Neuronal stem cell (in vitro differentiated cells): Measurements from ENCODE around the gene FOXQ1.

Source experiments
- DNase-seq: peaks from one replicate; pipeline ENCODE4 v3.0.0-alpha.2; 2013; ENCODE audit warnings: low spot score
- H2AFZ ChIP-seq: one replicate; pipeline ENCODE4 v1.6.1; 2013; ENCODE audit warnings: mild to moderate bottlenecking, low read length, inconsistent platforms
- H2AK5ac ChIP-seq: 2 replicates; pipeline ENCODE4 v1.6.1; 2013; ENCODE audit warnings: low read depth, mild to moderate bottlenecking, inconsistent platforms, low read length, moderate library complexity, mixed read lengths
- H2BK120ac ChIP-seq: 2 replicates; pipeline ENCODE4 v1.6.1; 2013; ENCODE audit warnings: low read depth, mild to moderate bottlenecking, inconsistent platforms, low read length, moderate library complexity, mixed read lengths
- H2BK12ac ChIP-seq: one replicate; pipeline ENCODE4 v1.6.1; 2013; ENCODE audit warnings: low read length, inconsistent platforms
- H2BK15ac ChIP-seq: 2 replicates; pipeline ENCODE4 v1.6.1; 2013; ENCODE audit warnings: mild to moderate bottlenecking, low read length, inconsistent platforms, mixed read lengths
- H2BK5ac ChIP-seq: one replicate; pipeline ENCODE4 v1.6.1; 2013; ENCODE audit warnings: inconsistent platforms, mild to moderate bottlenecking, low read length, moderate library complexity
- H3K14ac ChIP-seq: one replicate; pipeline ENCODE4 v1.6.1; 2013; ENCODE audit warnings: low read length, inconsistent platforms
- H3K18ac ChIP-seq: 2 replicates; pipeline ENCODE4 v1.6.1; 2013; ENCODE audit warnings: low read length, inconsistent platforms
- H3K23ac ChIP-seq: 2 replicates; pipeline ENCODE4 v1.6.1; 2013; ENCODE audit warnings: low read depth, mild to moderate bottlenecking, mixed read lengths, low read length, inconsistent platforms; ENCODE audit not compliant: poor library complexity
- H3K27ac ChIP-seq: replicated peaks from 3 replicates; pipeline ENCODE4 v1.5.1; 2013; ENCODE audit warnings: low read length, inconsistent platforms
- H3K27me3 ChIP-seq, 3 experiments: 2 replicates each; pipeline ENCODE4 v1.6.1; 2013; ENCODE audit warnings: low read length in 3 of 3, mild to moderate bottlenecking in 2 of 3, inconsistent platforms in 1 of 3, low read depth in 1 of 3, mixed read lengths in 1 of 3, moderate library complexity in 1 of 3; ENCODE audit not compliant: control insufficient read depth in 3 of 3, insufficient read depth in 3 of 3
- H3K36me3 ChIP-seq, 2 donors: replicated peaks in 1 of 2; 2 replicates each; pipeline ENCODE4 v1.6.1; 2013; ENCODE audit warnings: low read length in 2 of 2; ENCODE audit not compliant: control insufficient read depth in 2 of 2, insufficient read depth in 2 of 2
- H3K4ac ChIP-seq: 2 replicates; pipeline ENCODE4 v1.6.1; 2013; ENCODE audit warnings: inconsistent platforms, mild to moderate bottlenecking, low read length, moderate library complexity
- H3K4me1 ChIP-seq, 2 donors: 1 replicate in 1 of 2; 2 replicates in 1 of 2; pipeline ENCODE4 v1.6.1; 2013; ENCODE audit warnings: low read length in 2 of 2, low read depth in 1 of 2; ENCODE audit not compliant: control insufficient read depth in 2 of 2, insufficient read depth in 1 of 2
- H3K4me2 ChIP-seq: one replicate; pipeline ENCODE4 v1.6.1; 2013; ENCODE audit warnings: mild to moderate bottlenecking, low read length, inconsistent platforms; ENCODE audit not compliant: insufficient read depth, poor library complexity, severe bottlenecking
- H3K4me3 ChIP-seq, 2 donors: 2 replicates each; pipeline ENCODE4 v1.5.1; 2013; ENCODE audit warnings: low read length in 2 of 2, mild to moderate bottlenecking in 2 of 2, inconsistent platforms in 1 of 2, moderate library complexity in 1 of 2
- H3K79me1 ChIP-seq: one replicate; pipeline ENCODE4 v1.6.1; 2013; ENCODE audit warnings: low read depth, mild to moderate bottlenecking, inconsistent platforms, low read length, moderate library complexity
- H3K9ac ChIP-seq: one replicate; pipeline ENCODE4 v1.6.1; 2013; ENCODE audit warnings: mild to moderate bottlenecking, low read depth, low read length, inconsistent platforms; ENCODE audit not compliant: poor library complexity
- H3K9me3 ChIP-seq, 2 donors: replicated peaks in 1 of 2; 2 replicates each; pipeline versions ENCODE3 to v1.6.1; 2013; ENCODE audit warnings: low read length in 2 of 2, mild to moderate bottlenecking in 2 of 2, inconsistent platforms in 1 of 2, low read depth in 1 of 2, mixed read lengths in 1 of 2, moderate library complexity in 1 of 2; ENCODE audit not compliant: control insufficient read depth in 2 of 2, insufficient read depth in 1 of 2
- H4K8ac ChIP-seq: one replicate; pipeline ENCODE4 v1.6.1; 2013; ENCODE audit warnings: low read depth, mild to moderate bottlenecking, inconsistent platforms, low read length, moderate library complexity
- H4K91ac ChIP-seq: one replicate; pipeline ENCODE4 v1.6.1; 2013; ENCODE audit warnings: low read length, low read depth, mild to moderate bottlenecking, inconsistent platforms; ENCODE audit not compliant: poor library complexity
- WGBS, 2 donors: extraction: QIAGEN DNeasy Blood & Tissue Kit; methylation state at CpG; one replicate each; pipeline ENCODE4 v1.1.7; 2013; ENCODE audit warnings: missing lambda C conversion rate in 2 of 2, mixed read lengths in 1 of 2; ENCODE audit not compliant: insufficient read length in 2 of 2, insufficient replicate concordance in 1 of 2; ENCODE audit errors: extremely low coverage in 2 of 2; 5-methylcytosine and 5-hydroxymethylcytosine counted together

Gene FOXQ1

GRCh38 chr6:1280666-1281300 is 31.1 kb upstream of the FOXQ1 start:
- no peak overlapping the region for H3K27ac ChIP-seq

GRCh38 chr6:1281746-1282145 is 30.2 kb upstream of the FOXQ1 start:
- Histone ChIP-seq H3K27me3 (no peaks in the 10 kb centered on the region), H2BK15ac (no peak overlapping the region), H2BK5ac (no peak overlapping the region), H3K4me3 (no peak overlapping the region), H3K14ac (no peak overlapping the region), H3K18ac (no peak overlapping the region), H3K4me2 (no peak overlapping the region), H3K36me3 (no peaks in the 10 kb centered on the region), H2BK120ac (no peak overlapping the region), H3K27ac (no peak overlapping the region), H3K23ac (no peak overlapping the region), H2AFZ (no peak overlapping the region), H2AK5ac (no peak overlapping the region), H3K4ac (no peak overlapping the region), H2BK12ac (no peak overlapping the region), H4K8ac (no peak overlapping the region), H3K9ac (no peak overlapping the region), H3K4me1 (peaks cover 0 to 1% of the 10 kb centered on the region in 2 donors), H3K79me1 (no peaks in the 10 kb centered on the region), H4K91ac (no peak overlapping the region), H3K9me3 (no peaks in the 10 kb centered on the region)
- DNase-seq = no peak
- no CpG with 5 or more reads among the region's 8 CpGs for WGBS, 2 donors

More at GRCh38 chr6:1280666-1281300, 31.1 kb upstream of the FOXQ1 start:
- H3K9me3 ChIP-seq = no peaks in the 10 kb centered on the region
- H2AK5ac ChIP-seq = no peak overlapping the region
- no peak overlapping the region for H3K4me2 ChIP-seq
- no peaks in the 10 kb centered on the region for H3K4me1 ChIP-seq
- H2BK15ac ChIP-seq = no peak overlapping the region
- no peak for DNase-seq
- H3K4me3 ChIP-seq = no peak overlapping the region
- no peak overlapping the region for H2BK12ac ChIP-seq
- WGBS, 2 donors = no CpG with 5 or more reads among the region's 8 CpGs
- no peak overlapping the region for H3K18ac ChIP-seq
- no peak overlapping the region for H2BK5ac ChIP-seq
- H3K79me1 ChIP-seq = no peaks in the 10 kb centered on the region
- H3K9ac ChIP-seq = no peak overlapping the region
- no peaks in the 10 kb centered on the region for H3K36me3 ChIP-seq
- H4K91ac ChIP-seq = no peak overlapping the region
- no peak overlapping the region for H2BK120ac ChIP-seq
- no peaks in the 10 kb centered on the region for H3K27me3 ChIP-seq
- no peak overlapping the region for H2AFZ ChIP-seq
- no peak overlapping the region for H3K4ac ChIP-seq
- no peak overlapping the region for H4K8ac ChIP-seq
- H3K23ac ChIP-seq = no peak overlapping the region
- H3K14ac ChIP-seq = no peak overlapping the region

GRCh38 chr6:1283501-1283900 is 28.4 kb upstream of the FOXQ1 start:
- WGBS, 2 donors = no CpG with 5 or more reads among the region's 3 CpGs
- no peak overlapping the region for H2AK5ac ChIP-seq
- H3K79me1 ChIP-seq = no peaks in the 10 kb centered on the region
- H3K4me3 ChIP-seq = no peak overlapping the region
- H2AFZ ChIP-seq = no peak overlapping the region
- no peak for DNase-seq
- no peaks in the 10 kb centered on the region for H3K9me3 ChIP-seq
- H4K91ac ChIP-seq = no peak overlapping the region
- no peak overlapping the region for H4K8ac ChIP-seq
- no peak overlapping the region for H3K4ac ChIP-seq
- no peak overlapping the region for H3K4me2 ChIP-seq
- H3K4me1 ChIP-seq = peaks cover 0 to 1% of the 10 kb centered on the region in 2 donors
- no peak overlapping the region for H3K23ac ChIP-seq
- no peak overlapping the region for H2BK15ac ChIP-seq
- H2BK5ac ChIP-seq = no peak overlapping the region
- H3K14ac ChIP-seq = no peak overlapping the region
- no peak overlapping the region for H3K9ac ChIP-seq
- no peak overlapping the region for H2BK12ac ChIP-seq
- H3K18ac ChIP-seq = no peak overlapping the region
- no peak overlapping the region for H3K27ac ChIP-seq
- no peak overlapping the region for H2BK120ac ChIP-seq
- H3K27me3 ChIP-seq = no peaks in the 10 kb centered on the region
- H3K36me3 ChIP-seq = no peaks in the 10 kb centered on the region

- Histone ChIP-seq H3K79me1 (no peaks in the 10 kb centered on the region), H3K27me3 (no peaks in the 10 kb centered on the region), H3K36me3 (no peaks in the 10 kb centered on the region), H2AFZ (no peak overlapping the region), H3K18ac (no peak overlapping the region), H2BK120ac (no peak overlapping the region), H3K4me2 (no peak overlapping the region), H3K4ac (no peak overlapping the region), H3K9me3 (no peaks in the 10 kb centered on the region), H3K27ac (no peak overlapping the region), H2AK5ac (no peak overlapping the region), H4K91ac (no peak overlapping the region), H3K9ac (no peak overlapping the region), H3K23ac (no peak overlapping the region), H2BK12ac (no peak overlapping the region), H4K8ac (no peak overlapping the region), H3K4me3 (no peak overlapping the region), H3K4me1 (peaks cover 0 to 1% of the 10 kb centered on the region in 2 donors), H2BK5ac (no peak overlapping the region), H2BK15ac (no peak overlapping the region), H3K14ac (no peak overlapping the region)
- WGBS, 2 donors = no CpG with 5 or more reads among the region's 6 CpGs
- DNase-seq = no peak
Observed at GRCh38 chr6:1285556-1285955, 26.3 kb upstream of the FOXQ1 start.
